ENCODE measurements around the gene LOXL1. TPM values are rescaled to one million over a fixed set of nuclear protein-coding genes. Genes with fewer than 3 reads are reported as not detected.

The LOXL1 gene
- polyA plus RNA-seq, 4 donors: 75.0 to 83.8 (median 81.9) TPM

DNA sequence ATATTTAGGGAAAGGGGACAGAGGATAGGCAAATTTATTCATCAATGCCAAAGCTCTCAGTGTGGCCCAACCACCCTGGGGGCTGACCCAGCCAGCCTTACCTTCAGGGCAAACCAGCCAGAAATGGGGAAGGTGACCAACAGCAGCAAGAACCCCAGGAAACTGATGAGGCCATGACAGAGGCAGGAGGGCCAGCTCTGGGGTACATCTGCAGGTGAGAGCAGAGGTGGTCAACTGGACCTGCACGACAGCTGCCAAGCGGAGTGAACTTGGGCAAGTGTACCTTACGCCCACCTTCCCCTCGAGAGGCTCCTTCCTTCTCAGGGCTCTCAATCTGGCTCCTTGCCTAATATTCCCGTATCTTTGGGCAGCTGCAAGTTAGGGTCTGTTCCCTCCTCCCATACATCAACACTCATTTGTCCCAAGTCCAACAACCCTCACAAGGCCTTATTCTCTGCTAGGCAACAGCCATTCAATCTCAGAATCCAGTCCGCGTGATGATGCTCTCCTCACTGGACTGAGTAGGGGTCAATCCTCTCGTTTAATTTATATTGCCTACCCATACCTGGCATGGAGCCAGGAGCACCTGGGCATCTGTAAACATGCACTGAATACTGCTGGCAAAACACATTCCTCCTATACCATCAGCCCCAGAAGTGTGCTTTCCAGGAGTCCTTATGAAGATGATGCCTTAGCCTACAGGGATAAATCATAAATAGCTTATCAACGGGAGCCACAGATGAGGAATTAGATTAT is 64.2 kb downstream of the LOXL1 start:
- DNase-seq (ENCODE audit: low read depth in 4 of 4, low spot score in 3 of 4): no peak

DNA sequence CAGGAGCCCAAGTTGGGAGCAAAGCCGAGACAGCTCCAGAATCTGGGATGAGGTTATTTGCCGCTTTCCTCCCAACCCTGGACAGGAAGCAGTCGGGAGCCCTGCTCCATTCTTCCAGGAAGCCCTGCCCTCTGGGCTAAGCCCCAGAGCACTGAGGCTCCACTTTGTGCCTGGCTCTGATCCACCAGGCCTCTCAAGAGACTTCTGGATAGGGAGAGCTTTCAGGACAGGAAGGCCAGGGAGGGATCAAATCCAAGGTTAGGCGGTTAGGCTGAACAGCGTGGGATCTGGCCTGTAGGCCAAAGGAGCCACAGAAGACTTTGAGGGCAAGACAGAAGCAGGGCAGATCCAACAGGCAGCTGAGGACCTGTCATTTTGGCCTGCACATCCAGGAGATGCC is 65.0 kb downstream of the LOXL1 start:
- no peak for DNase-seq (ENCODE audit: low read depth in 4 of 4, low spot score in 3 of 4)

DNA sequence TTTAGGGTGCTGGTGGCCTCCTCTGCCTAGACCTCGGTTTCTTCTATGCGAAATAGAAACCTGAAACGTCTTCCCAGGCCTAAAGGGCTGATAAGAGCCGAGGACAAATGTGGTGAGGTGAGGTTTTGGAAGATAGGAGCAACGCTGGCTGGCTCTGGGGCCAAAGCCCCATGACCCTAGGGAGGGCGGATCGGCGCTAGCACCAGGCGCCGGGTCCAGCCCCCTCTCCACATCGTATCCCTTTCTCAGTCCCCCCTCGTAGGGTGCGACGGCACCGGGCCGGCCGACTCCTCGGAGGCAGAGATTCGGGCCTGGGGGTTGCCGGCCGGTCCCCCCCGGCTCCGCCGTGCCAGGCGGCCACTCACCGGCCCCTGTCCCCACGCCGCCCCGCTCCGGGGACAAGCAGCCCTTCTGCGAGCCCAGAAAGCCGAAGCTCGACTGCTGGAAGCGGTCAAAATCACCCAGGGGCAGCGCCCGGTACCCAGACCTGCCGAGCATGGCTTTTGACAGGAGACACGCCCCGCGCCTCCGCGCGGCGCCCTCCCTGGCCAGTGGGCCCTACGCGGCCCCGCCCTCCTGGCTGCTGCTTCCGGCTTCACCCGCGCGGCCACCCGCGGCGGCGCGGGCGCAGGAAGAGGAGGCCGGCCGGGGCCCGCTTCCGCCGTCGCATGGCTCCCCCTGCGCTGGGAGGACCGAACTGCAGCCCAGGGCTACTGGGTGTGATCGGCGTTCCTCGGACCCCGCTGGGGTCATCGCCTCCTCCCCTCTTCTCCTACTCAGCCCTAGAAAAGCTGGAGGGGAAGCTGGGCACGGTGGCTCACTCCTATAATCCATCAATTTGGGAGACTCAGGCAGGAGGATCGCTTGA is 65.7 kb downstream of the LOXL1 start, which contains the start of gene STOML1:
Gene STOML1 (minus strand): TSS at position 570 of the 868 bp plus-strand sequence. CDS start 72 bp downstream, at position 498.
- DNase-seq (ENCODE audit: low read depth in 4 of 4, low spot score in 3 of 4): peak; percentile 79 to 87 (median 82)

DNA sequence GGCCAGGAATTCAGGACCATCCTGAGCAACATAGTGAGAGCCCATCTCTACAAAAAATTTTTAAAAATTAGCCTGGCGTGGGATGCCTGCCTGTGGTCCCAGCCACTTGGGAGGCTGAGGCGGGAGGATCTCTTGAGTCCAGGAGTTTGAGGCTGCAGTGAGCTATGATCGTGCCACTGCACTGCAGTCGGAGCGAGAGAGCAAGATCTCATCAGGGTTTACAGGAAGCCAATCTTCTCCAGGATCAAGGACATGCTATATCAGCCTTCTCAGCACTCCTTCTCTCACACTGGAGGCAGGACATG is 66.3 kb downstream of the LOXL1 start:
- no peak for DNase-seq (ENCODE audit: low read depth in 4 of 4, low spot score in 3 of 4)

DNA sequence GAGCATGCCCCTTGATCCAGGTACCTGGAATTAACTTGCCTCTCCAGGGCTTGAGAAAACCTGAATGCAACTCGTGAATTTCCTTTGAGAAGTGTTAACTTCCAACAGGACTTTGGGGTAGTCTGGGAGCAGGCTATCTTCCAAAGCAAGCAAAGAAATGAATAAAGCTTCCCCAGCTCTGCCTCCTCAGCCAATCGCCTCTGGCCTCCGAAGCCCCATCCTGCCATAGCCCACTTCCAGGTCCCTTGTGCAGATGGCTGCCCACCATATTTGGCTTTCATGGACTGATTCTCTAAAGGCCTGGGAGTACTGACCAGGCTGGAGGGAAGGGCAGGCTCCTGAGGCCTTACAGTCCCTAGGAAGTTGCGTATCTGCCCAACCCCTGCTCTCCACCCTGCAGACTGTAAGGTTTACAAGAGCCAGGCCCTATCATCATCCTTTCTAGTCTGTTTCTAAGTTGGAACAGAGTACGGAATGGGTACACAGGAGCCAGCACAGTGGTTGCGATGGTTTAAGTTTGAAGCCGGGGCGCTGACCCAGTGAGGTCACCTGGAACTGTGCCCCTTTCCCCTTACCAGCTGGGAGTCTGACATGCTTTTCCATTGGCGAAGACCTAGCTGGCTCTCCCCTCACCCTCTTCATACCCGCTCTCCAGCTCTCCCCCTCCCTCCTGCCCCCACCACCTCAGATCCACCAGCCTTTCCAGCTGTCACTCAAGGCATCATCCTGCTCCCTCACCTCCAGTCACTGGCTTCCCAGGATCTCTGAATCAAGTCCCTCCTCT is 67.1 kb downstream of the LOXL1 start:
- DNase-seq (ENCODE audit: low read depth in 4 of 4, low spot score in 3 of 4): no peak

DNA sequence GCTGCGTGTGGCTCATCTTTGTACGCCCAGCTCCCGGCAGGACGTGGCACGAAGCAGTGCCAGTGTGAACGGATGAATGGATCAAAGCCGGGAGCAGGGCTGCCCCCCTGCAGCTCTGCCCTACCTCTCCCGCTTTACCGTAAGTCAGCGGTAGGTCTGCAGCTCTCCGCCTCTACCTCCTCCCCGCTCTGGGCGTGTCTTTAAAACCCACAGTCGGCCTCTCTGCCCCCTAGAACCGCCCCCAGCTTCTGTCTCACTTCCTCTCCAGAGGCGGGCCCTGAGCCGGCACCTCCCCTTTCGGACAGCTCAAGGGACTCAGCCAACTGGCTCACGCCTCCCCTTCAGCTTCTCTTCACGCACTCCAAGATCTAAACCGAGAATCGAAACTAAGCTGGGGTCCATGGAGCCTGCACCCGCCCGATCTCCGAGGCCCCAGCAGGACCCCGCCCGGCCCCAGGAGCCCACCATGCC is 68.2 kb downstream of the LOXL1 start, which contains the start of gene PML:
Gene PML (plus strand): TSS at position 304 of the 471 bp plus-strand sequence. CDS start 97 bp downstream, at position 401.
- peak; percentile 82 to 89 (median 85) for DNase-seq (ENCODE audit: low read depth in 4 of 4, low spot score in 3 of 4)

DNA sequence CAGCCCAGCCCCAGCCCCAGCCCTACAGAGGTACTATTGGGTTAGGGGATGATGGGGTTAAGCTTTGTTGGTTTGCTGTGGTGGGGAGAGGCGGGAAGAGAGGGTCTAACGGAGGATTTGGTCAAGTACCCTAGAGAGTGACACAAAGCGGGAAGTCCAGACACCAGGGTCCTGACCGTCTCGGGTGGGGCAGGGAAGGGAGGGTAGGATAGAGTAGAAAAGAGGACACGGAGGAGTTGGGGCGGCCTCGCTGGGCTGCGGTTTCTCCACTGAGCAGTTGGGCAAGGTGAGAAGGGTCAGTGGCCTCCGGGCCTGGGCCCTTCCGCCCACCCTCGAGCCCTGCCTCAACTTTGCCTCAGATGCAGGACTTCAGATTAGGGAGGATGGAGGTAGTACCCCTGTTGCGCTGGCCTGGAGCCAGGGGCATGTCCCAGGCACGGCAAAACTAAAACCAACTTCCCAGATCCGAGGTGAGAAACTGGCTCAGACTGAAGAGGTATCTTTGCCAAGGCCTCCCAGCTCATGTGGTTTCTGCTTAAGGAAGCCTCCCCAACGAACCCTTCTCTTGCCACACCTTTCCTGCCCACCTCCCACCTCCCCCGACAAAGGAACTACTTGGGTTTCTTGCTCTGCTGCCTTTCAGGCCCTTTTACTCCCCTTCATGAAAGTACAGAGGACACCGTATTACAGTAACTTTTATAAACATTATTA is 68.8 kb downstream of the LOXL1 start:
- no peak for DNase-seq (ENCODE audit: low read depth in 4 of 4, low spot score in 3 of 4)

DNA sequence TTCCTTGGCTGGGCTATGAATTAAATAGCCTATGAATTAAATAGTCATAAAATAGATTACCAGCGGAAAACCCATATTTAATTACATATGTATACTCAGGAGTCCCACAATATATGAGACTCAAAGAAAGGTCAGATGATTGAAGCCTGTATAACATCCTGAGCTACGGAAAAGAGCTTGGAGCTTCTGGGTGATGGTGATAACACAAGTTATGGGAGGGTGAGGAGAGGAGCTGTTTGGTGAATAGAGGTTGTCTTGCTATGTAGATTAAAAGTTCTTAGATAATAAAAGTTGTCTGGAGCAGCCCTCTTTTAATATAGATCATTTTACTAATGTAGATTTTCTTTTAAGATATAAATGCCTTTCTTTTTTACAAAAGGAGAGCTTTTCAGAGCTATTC is 70.0 kb downstream of the LOXL1 start:
- no peak for DNase-seq (ENCODE audit: low read depth in 4 of 4, low spot score in 3 of 4)

DNA sequence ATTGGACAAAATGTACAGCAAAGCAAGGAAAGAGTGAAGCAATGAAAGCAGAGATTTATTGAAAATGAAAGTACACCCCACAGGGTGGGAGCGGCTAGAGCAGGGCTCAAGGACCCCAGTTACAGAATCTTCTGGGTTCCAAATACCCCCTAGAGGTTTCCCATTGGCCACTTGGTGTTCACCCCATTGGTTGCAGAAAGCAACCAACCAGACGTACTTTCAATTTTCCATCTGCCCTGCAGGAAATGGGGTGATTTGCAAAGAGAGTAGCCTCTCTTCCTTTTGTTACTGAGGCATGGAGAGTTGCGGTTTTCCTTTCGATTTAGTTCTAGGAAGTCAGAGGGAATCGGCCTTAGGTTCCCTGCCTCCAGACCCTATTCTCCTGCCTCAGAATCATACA is 70.7 kb downstream of the LOXL1 start:
- DNase-seq (ENCODE audit: low read depth in 4 of 4, low spot score in 3 of 4): no peak

DNA sequence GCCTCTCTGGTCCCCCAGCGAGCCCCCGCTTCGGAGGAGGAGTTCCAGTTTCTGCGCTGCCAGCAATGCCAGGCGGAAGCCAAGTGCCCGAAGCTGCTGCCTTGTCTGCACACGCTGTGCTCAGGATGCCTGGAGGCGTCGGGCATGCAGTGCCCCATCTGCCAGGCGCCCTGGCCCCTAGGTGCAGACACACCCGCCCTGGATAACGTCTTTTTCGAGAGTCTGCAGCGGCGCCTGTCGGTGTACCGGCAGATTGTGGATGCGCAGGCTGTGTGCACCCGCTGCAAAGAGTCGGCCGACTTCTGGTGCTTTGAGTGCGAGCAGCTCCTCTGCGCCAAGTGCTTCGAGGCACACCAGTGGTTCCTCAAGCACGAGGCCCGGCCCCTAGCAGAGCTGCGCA is 71.7 kb downstream of the LOXL1 start:
- no peak for DNase-seq (ENCODE audit: low read depth in 4 of 4, low spot score in 3 of 4)

Other genes with a start within 250 kb of the LOXL1 start
- 100 to 1,000 TPM; 161 to 260 (median 170) TPM for gene CD276, start 242.1 kb upstream of the LOXL1 start, polyA plus RNA-seq (ENCODE audit: insufficient read length in 4 of 4)
- gene INSYN1, start 173.1 kb upstream of the LOXL1 start, polyA plus RNA-seq (ENCODE audit: insufficient read length in 4 of 4): 10 to 100 TPM; 15.3 to 27.3 (median 21.1) TPM
- gene TBC1D21, start 52.9 kb upstream of the LOXL1 start, polyA plus RNA-seq (ENCODE audit: insufficient read length in 4 of 4): not detected
- gene STOML1, start 65.8 kb downstream of the LOXL1 start, polyA plus RNA-seq (ENCODE audit: insufficient read length in 4 of 4): 10 to 100 TPM; 11.6 to 14.9 (median 12.7) TPM
- gene PML, start 68.3 kb downstream of the LOXL1 start, polyA plus RNA-seq (ENCODE audit: insufficient read length in 4 of 4): 10 to 100 TPM; 25.8 to 40.1 (median 33.3) TPM
- gene GOLGA6A, start 156.1 kb downstream of the LOXL1 start, polyA plus RNA-seq (ENCODE audit: insufficient read length in 4 of 4): under 1 TPM in 3 of 4 donors, not detected in 1; 0.33 to 0.66 (median 0.34) TPM
- gene ISLR2, start 204.1 kb downstream of the LOXL1 start, polyA plus RNA-seq (ENCODE audit: insufficient read length in 4 of 4): 10 to 100 TPM in 1 of 4 donors, 1 to 10 TPM in 3; 1.0 to 15.5 (median 2.3) TPM
- 100 to 1,000 TPM in 1 of 4 donors, 10 to 100 TPM in 3; 57.4 to 515 (median 72.8) TPM for gene ISLR, start 247.2 kb downstream of the LOXL1 start, polyA plus RNA-seq (ENCODE audit: insufficient read length in 4 of 4)